Measurements from ENCODE around the gene SNX20.

The SNX20 gene

DNA sequence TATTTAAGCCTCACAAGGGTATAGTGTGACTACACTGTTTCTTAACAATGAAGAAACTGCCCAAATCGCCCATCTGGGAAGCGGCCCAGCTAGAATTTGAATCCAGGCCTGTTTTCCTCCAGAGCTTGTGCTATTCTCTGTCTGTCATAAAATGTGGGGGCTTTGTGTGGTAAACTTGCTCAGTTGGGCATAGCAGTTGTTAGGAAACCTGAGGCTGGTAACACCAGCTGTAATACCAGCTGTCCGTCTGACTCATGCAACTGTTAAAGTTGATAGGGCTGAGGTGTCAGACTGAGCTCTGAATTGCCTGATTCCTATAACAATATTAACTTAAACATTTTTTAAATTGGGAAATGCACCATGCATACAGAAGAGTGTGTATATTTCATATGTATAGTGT lies 21.6 kb upstream of the SNX20 start:
- no peak for TF ChIP-seq CTCF (IDR thresholded peaks at IDR 0.05)

- TF ChIP-seq CTCF (IDR thresholded peaks at IDR 0.05) = no peak
Observed at GRCh38 chr16:50699326-50700159, 18.4 kb upstream of the SNX20 start.

DNA sequence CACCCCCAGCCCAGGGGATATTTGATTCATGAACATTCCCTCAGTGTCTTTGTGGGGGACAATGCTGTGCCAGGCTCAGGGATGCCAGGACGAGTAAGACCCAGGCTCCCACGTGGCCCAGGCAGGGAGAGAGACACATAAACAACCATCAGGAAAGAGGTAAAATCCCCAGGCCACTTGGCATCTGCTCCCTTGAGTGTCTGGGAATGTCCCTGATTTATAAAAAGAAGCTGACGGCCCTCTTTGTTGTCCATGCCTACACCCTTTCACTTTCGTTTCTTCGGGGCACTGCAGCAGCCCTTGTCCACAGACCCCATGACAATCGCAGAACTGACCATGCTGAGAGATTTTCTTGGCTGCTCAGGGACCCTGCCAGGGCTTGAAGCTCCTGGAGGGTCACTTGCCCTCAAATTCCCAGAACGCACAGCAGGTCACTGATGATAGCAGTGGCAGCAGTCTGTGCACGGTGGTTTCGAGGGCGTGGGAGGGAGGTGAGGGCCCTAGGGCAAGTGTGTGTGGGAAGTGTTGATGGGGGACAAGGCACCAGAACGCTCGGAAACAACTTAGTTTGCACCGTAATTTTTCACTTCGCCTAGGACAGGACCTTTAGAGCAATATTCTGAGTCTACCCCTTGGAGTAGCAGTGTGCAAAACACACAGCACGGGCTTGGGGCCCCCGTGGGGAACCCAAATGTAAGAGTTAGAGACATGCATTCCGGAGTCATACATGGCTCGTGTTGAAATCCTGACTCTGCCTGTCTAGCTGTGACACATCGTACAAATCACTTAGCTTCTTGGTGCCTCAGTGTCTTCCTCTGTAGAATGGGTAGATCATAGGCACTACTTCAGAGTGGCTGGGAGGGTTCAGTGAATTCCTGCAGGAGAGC lies 17.0 kb upstream of the SNX20 start:
- TF ChIP-seq CTCF (IDR thresholded peaks at IDR 0.05) = no peak

DNA sequence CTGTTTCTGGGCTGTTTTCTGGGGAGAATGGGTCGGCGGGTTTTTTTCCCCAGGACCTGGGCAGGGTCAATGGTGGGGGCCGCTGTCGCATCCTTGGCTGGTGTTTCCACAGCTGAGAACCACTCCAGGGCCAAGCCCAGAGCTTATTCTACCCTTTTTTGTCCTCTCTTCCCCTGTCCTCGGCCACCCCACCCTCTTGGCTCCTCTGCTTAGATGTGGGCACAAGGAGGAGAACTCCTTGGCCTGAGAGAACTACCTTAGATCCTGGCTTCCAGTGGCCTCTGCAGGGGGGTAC lies 16.3 kb upstream of the SNX20 start:
- no peak for TF ChIP-seq CTCF (IDR thresholded peaks at IDR 0.05)

GRCh38 chr16:50696575-50697420 lies 15.7 kb upstream of the SNX20 start:
- TF ChIP-seq CTCF (IDR thresholded peaks at IDR 0.05) = no peak

- no peak for TF ChIP-seq CTCF (IDR thresholded peaks at IDR 0.05)
Observed at GRCh38 chr16:50696126-50696525, 15.0 kb upstream of the SNX20 start.

Data from LNCAP (cell line).